CD14-positive monocyte (primary cell): ENCODE measurements around the gene RPS19. TPM values are rescaled to one million over a fixed set of nuclear protein-coding genes. Genes with fewer than 3 reads are reported as not detected.

Experiments used
- DNase-seq, 3 donors: peaks; one replicate each; pipeline ENCODE4 v3.0.0-alpha.2; 2011 to 2022
- H2AFZ ChIP-seq: 2 replicates; pipeline ENCODE4 v1.6.0; 2012; ENCODE audit warnings: mild to moderate bottlenecking, low read depth, low read length, inconsistent platforms; ENCODE audit not compliant: insufficient read depth, poor library complexity, severe bottlenecking
- H3K27ac ChIP-seq, 2 donors: 1 replicate in 1 of 2; 2 replicates in 1 of 2; pipeline ENCODE4 v1.5.1; 2012 to 2013; ENCODE audit warnings: low read length in 2 of 2, control low read depth in 1 of 2, inconsistent platforms in 1 of 2, low read depth in 1 of 2, mild to moderate bottlenecking in 1 of 2
- H3K27me3 ChIP-seq, 2 donors: one replicate each; pipeline versions ENCODE4 v1.6.0 to v1.6.1; 2011 to 2013; ENCODE audit warnings: low read length in 2 of 2; ENCODE audit not compliant: control insufficient read depth in 2 of 2, insufficient read depth in 2 of 2
- H3K36me3 ChIP-seq, 2 donors: replicated peaks in 1 of 2; 1 replicate in 1 of 2; 2 replicates in 1 of 2; pipeline versions ENCODE4 v1.5.1 to v1.6.1; 2012 to 2013; ENCODE audit warnings: low read length in 2 of 2, control low read depth in 1 of 2, inconsistent platforms in 1 of 2, mild to moderate bottlenecking in 1 of 2; ENCODE audit not compliant: insufficient read depth in 2 of 2, control insufficient read depth in 1 of 2
- H3K4me1 ChIP-seq, 2 donors: 1 replicate in 1 of 2; 2 replicates in 1 of 2; pipeline versions ENCODE4 v1.5.1 to v1.6.1; 2012 to 2013; ENCODE audit warnings: low read length in 2 of 2, control low read depth in 1 of 2, inconsistent platforms in 1 of 2, mild to moderate bottlenecking in 1 of 2, moderate library complexity in 1 of 2; ENCODE audit not compliant: insufficient read depth in 2 of 2, control insufficient read depth in 1 of 2
- H3K4me2 ChIP-seq: replicated peaks from 2 replicates; pipeline ENCODE3; 2012; ENCODE audit warnings: low read length, moderate library complexity, mild to moderate bottlenecking; ENCODE audit not compliant: poor library complexity, severe bottlenecking; ENCODE audit errors: extremely low read depth
- H3K4me3 ChIP-seq, 3 experiments: fragments of 200-600 bp in 1 of 3; sonication (generic) in 1 of 3; replicated peaks in 1 of 3; 1 replicate in 2 of 3; 2 replicates in 1 of 3; pipeline ENCODE4 v1.5.1; 2011 to 2013; ENCODE audit warnings: low read length in 3 of 3, mild to moderate bottlenecking in 3 of 3, control low read depth in 2 of 3, low read depth in 2 of 3, inconsistent platforms in 1 of 3, moderate library complexity in 1 of 3
- H3K79me2 ChIP-seq: 2 replicates; pipeline ENCODE4 v1.6.0; 2012; ENCODE audit warnings: mild to moderate bottlenecking, control low read depth, inconsistent platforms, low read length, moderate library complexity; ENCODE audit not compliant: insufficient read depth
- H3K9ac ChIP-seq: 2 replicates; pipeline ENCODE4 v1.6.0; 2017; ENCODE audit warnings: low read length, mild to moderate bottlenecking; ENCODE audit not compliant: insufficient read depth, poor library complexity, severe bottlenecking
- H3K9me3 ChIP-seq, 2 donors: replicated peaks in 1 of 2; 1 replicate in 1 of 2; 2 replicates in 1 of 2; pipeline versions ENCODE4 v1.5.1 to v1.6.1; 2012 to 2013; ENCODE audit warnings: low read length in 2 of 2, control low read depth in 1 of 2; ENCODE audit not compliant: control insufficient read depth in 1 of 2, insufficient read depth in 1 of 2
- H4K20me1 ChIP-seq: 2 replicates; pipeline ENCODE4 v1.6.0; 2012; ENCODE audit warnings: mild to moderate bottlenecking, low read length, control low read depth, moderate library complexity; ENCODE audit not compliant: insufficient read depth
- H3K27ac Mint-ChIP-seq, 7 donors: one replicate each; pipeline ENCODE4 v1.8.0; 2020; ENCODE audit warnings: mild to moderate bottlenecking in 7 of 7, mixed read lengths in 7 of 7, moderate library complexity in 6 of 7, inconsistent platforms in 2 of 7
- H3K27me3 Mint-ChIP-seq, 3 donors: one replicate each; pipeline ENCODE4 v1.8.0; 2021 to 2022; ENCODE audit warnings: low read depth in 3 of 3, mild to moderate bottlenecking in 3 of 3, mixed read lengths in 3 of 3, moderate library complexity in 3 of 3, inconsistent platforms in 1 of 3
- H3K36me3 Mint-ChIP-seq, 2 donors: one replicate each; pipeline ENCODE4 v1.8.0; 2020; ENCODE audit warnings: mixed read lengths in 2 of 2, inconsistent platforms in 1 of 2, mild to moderate bottlenecking in 1 of 2
- H3K4me1 Mint-ChIP-seq: one replicate; pipeline ENCODE4 v1.8.0; 2020; ENCODE audit warnings: mild to moderate bottlenecking, mixed read lengths
- H3K4me3 Mint-ChIP-seq, 2 donors: one replicate each; pipeline ENCODE4 v1.8.0; 2020; ENCODE audit warnings: mild to moderate bottlenecking in 2 of 2, mixed read lengths in 2 of 2, moderate library complexity in 1 of 2
- H3K9me3 Mint-ChIP-seq, 7 donors: one replicate each; pipeline ENCODE4 v1.8.0; 2020 to 2022; ENCODE audit warnings: mixed read lengths in 7 of 7, mild to moderate bottlenecking in 6 of 7, moderate library complexity in 6 of 7, inconsistent platforms in 2 of 7
- WGBS: methylation state at CpG from one replicate; pipeline ENCODE4 v1.1.5; 2013; ENCODE audit warnings: missing lambda C conversion rate; ENCODE audit not compliant: insufficient coverage; 5-methylcytosine and 5-hydroxymethylcytosine counted together
- intact Hi-C, 2 donors: fragments of 100-400 bp; cut with micrococcal nuclease; formaldehyde crosslinking; loops; one replicate each; pipeline versions ENCODE4 v1.15.0 to v1.15.1; 2023
- polyA plus RNA-seq, 3 donors: library from polyadenylated mRNA; depleted of rRNA in 1 of 3; unstranded in 2 of 3; stranded (reverse) in 1 of 3; fragments of 300-500 nt in 2 of 3; fragments of >200 nt in 1 of 3; fragmentation: Illumina TruSeq in 2 of 3; gene quantifications; 1 replicate in 2 of 3; 2 replicates in 1 of 3; pipeline ENCODE4 v1.2.3, GENCODE V29; 2012 to 2021
- TF ChIP-seq, protein P1 (sequence below): fragments of 200-600 bp; IDR thresholded peaks from one replicate; pipeline ENCODE4 v1.8.0; 2022; ENCODE audit warnings: antibody characterized with exemption, mild to moderate bottlenecking

RPS19 gene
- polyA plus RNA-seq, 3 donors = 1,234 to 2,117 (median 1,424) TPM

DNA sequence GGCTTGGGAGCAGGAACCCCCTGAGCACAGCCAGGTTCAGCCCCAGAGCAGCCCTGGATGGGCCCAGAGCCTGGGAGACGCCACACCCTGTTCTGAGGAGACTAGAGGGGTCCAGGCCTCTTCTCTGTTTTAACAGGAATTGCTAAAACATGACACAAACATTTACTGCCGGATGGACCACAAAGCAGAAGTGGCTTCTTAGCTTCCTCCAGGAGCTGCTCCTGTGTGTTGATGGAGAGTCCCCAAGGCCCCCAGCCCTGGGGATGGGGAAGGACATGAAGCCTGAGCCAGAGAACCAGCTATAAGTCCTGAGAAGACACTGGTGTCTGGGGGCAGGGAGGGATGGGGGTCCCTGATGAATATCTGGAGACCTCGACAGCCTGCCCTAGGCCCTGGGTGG lies 49.0 kb upstream of the RPS19 start:
- intact Hi-C loops = loop anchor here in 1 of 2 donors (2.0 kb wide), 1 partner anchor 14 kb away; the partner anchor contains the start of gene CEACAM3
- Histone ChIP-seq H3K4me1 (peaks cover 55 to 56% of the 10 kb centered on the region in 2 donors), H3K27ac (peak overlapping the region; percentile 88), H3K79me2 (no peaks in the 10 kb centered on the region), H3K9me3 (no peaks in the 10 kb centered on the region), H3K36me3 (no peaks in the 10 kb centered on the region), H3K27me3 (no peaks in the 10 kb centered on the region), H4K20me1 (no peaks in the 10 kb centered on the region), H2AFZ (peak overlapping the region; percentile 25), H3K9ac (peak overlapping the region; percentile 53), H3K4me2 (peak overlapping the region; percentile 60), H3K4me3 (peak overlapping the region in 1 of 3 experiments; percentile 60)
- H3K36me3 Mint-ChIP-seq = peaks cover 8 to 32% of the 10 kb centered on the region in 2 donors
- peak overlapping the region; percentile 49 to 65 for H3K4me3 Mint-ChIP-seq
- 0% methylated on average over 1 of the region's 3 CpGs for WGBS
- peak; percentile 74 to 94 (median 86) for DNase-seq
- peaks cover 62% of the 10 kb centered on the region for H3K4me1 Mint-ChIP-seq
- H3K27ac Mint-ChIP-seq = peak overlapping the region; percentile 89 to 97 (median 94)
- no peaks in the 10 kb centered on the region for H3K9me3 Mint-ChIP-seq
- peaks cover 2 to 3% (median 3%) of the 10 kb centered on the region in 3 donors for H3K27me3 Mint-ChIP-seq
- TF ChIP-seq, protein P1, sequence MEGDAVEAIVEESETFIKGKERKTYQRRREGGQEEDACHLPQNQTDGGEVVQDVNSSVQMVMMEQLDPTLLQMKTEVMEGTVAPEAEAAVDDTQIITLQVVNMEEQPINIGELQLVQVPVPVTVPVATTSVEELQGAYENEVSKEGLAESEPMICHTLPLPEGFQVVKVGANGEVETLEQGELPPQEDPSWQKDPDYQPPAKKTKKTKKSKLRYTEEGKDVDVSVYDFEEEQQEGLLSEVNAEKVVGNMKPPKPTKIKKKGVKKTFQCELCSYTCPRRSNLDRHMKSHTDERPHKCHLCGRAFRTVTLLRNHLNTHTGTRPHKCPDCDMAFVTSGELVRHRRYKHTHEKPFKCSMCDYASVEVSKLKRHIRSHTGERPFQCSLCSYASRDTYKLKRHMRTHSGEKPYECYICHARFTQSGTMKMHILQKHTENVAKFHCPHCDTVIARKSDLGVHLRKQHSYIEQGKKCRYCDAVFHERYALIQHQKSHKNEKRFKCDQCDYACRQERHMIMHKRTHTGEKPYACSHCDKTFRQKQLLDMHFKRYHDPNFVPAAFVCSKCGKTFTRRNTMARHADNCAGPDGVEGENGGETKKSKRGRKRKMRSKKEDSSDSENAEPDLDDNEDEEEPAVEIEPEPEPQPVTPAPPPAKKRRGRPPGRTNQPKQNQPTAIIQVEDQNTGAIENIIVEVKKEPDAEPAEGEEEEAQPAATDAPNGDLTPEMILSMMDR = no peak

DNA sequence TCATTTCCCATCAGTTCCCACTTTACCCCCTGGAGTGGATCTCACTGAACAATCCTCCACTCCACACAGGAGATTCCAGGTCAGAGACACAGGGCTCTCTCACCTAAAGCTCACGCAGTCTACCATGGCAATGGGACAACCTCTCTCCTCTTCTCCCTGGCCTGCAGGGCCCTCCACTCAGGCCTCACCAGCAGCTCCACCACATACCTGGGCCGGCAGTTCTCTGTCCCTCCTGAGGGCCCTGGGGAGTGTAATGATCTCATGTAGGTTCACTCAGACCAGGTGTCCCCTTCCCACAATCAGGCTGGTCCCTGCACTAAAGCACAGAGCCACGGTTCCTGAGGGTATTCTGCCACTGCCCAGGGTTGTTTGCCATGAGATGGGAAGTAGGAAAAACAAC lies 48.1 kb upstream of the RPS19 start:
- Histone ChIP-seq H3K36me3 (no peaks in the 10 kb centered on the region), H3K9me3 (no peaks in the 10 kb centered on the region), H3K79me2 (no peaks in the 10 kb centered on the region), H3K27ac (peak overlapping the region in 1 of 2 donors; percentile 88), H4K20me1 (no peaks in the 10 kb centered on the region), H3K9ac (no peak overlapping the region), H3K27me3 (no peaks in the 10 kb centered on the region), H2AFZ (no peak overlapping the region), H3K4me3 (no peak overlapping the region), H3K4me1 (peaks cover 54 to 55% of the 10 kb centered on the region in 2 donors), H3K4me2 (no peak overlapping the region)
- TF ChIP-seq, protein P1 = no peak
- Mint-ChIP-seq H3K36me3 (peaks cover 8 to 24% of the 10 kb centered on the region in 2 donors), H3K9me3 (no peaks in the 10 kb centered on the region), H3K27ac (peak overlapping the region in 3 of 7 donors; percentile 40 to 95 (median 50)), H3K4me1 (peaks cover 59% of the 10 kb centered on the region), H3K4me3 (no peak overlapping the region), H3K27me3 (peaks cover 0 to 6% (median 5%) of the 10 kb centered on the region in 3 donors)
- no peak for DNase-seq
- intact Hi-C loops = loop anchor here in 1 of 2 donors (2.0 kb wide), 1 partner anchor 15 kb away; the partner anchor contains the start of gene CEACAM3
- WGBS = 100% methylated on average over 1 of the region's 3 CpGs
